LNCaP clone FGC (cell line): Measurements from ENCODE around the gene CUBN.
A peak's percentile ranks its signal among the peaks of the same experiment; 100 is the strongest.

Experiments
- DNase-seq: peaks from one replicate; pipeline ENCODE4 v3.0.0-alpha.2; 2011; ENCODE audit warnings: low read depth
- H3K4me3 ChIP-seq: 2 replicates; pipeline ENCODE4 v1.5.1; 2011; ENCODE audit warnings: mild to moderate bottlenecking, low read depth, low read length, control low read depth
- CTCF ChIP-seq: IDR thresholded peaks from 2 replicates; pipeline ENCODE4 v1.5.1; 2012; ENCODE audit warnings: mild to moderate bottlenecking; ENCODE audit not compliant: control insufficient read depth, insufficient read depth; ENCODE audit errors: extremely low read depth

The CUBN gene

GRCh38 chr10:16904639-16905061 is 225.0 kb downstream of the CUBN start:
- no peak for TF ChIP-seq CTCF
- no peak overlapping the region for H3K4me3 ChIP-seq
- no peak for DNase-seq

- no peak overlapping the region for H3K4me3 ChIP-seq
- DNase-seq: no peak
- no peak for TF ChIP-seq CTCF
Measured at GRCh38 chr10:16904049-16904448, 225.6 kb downstream of the CUBN start.

GRCh38 chr10:16902606-16903005 is 227.0 kb downstream of the CUBN start:
- TF ChIP-seq CTCF: no peak
- H3K4me3 ChIP-seq: no peak overlapping the region
- DNase-seq: no peak

- no peak for DNase-seq
- H3K4me3 ChIP-seq: no peak overlapping the region
- TF ChIP-seq CTCF: no peak
Measured at GRCh38 chr10:16901106-16901505, 228.5 kb downstream of the CUBN start.

- DNase-seq: no peak
- TF ChIP-seq CTCF: no peak
- H3K4me3 ChIP-seq: no peak overlapping the region
Measured at GRCh38 chr10:16896993-16897392, 232.6 kb downstream of the CUBN start.

GRCh38 chr10:16894821-16895220 is 234.8 kb downstream of the CUBN start:
- no peak overlapping the region for H3K4me3 ChIP-seq
- no peak for TF ChIP-seq CTCF
- no peak for DNase-seq

GRCh38 chr10:16893664-16894063 is 235.9 kb downstream of the CUBN start:
- TF ChIP-seq CTCF: no peak
- DNase-seq: peak; percentile 93

More at GRCh38 chr10:16893664-16894063, 235.9 kb downstream of the CUBN start:
- H3K4me3 ChIP-seq: no peak overlapping the region
